GM23248 (cell line): ENCODE results near the gene TOMM22. TPM values are rescaled to one million over a fixed set of nuclear protein-coding genes. Genes with fewer than 3 reads are reported as not detected.
A peak's percentile ranks its signal among the peaks of the same experiment; 100 is the strongest.

ENCODE experiments used
- DNase-seq: peaks from one replicate; pipeline ENCODE4 v3.0.0-alpha.2; 2015
- H2AFZ ChIP-seq: fragments of 200-600 bp; sonication (generic); 2 replicates; pipeline ENCODE4 v1.6.1; 2016; ENCODE audit warnings: antibody characterized with exemption
- H3F3A ChIP-seq: fragments of 200-600 bp; sonication (generic); 2 replicates; pipeline ENCODE4 v1.6.1; 2016; ENCODE audit warnings: mild to moderate bottlenecking, antibody characterized with exemption, mixed run types; ENCODE audit not compliant: insufficient read depth
- H3K27ac ChIP-seq: fragments of 200-600 bp; sonication (generic); 2 replicates; pipeline ENCODE4 v1.5.1; 2016; ENCODE audit warnings: mild to moderate bottlenecking
- H3K27me3 ChIP-seq: fragments of 200-600 bp; sonication (generic); replicated peaks from 2 replicates; pipeline ENCODE4 v1.6.1; 2016; ENCODE audit warnings: mild to moderate bottlenecking; ENCODE audit not compliant: insufficient read depth
- H3K36me3 ChIP-seq: fragments of 200-600 bp; sonication (generic); 2 replicates; pipeline ENCODE4 v1.6.1; 2016; ENCODE audit warnings: low read depth, mild to moderate bottlenecking
- H3K4me1 ChIP-seq: fragments of 200-600 bp; sonication (generic); 2 replicates; pipeline ENCODE4 v1.6.1; 2016; ENCODE audit warnings: mild to moderate bottlenecking; ENCODE audit not compliant: insufficient read depth
- H3K4me2 ChIP-seq: fragments of 200-600 bp; sonication (generic); one replicate; pipeline ENCODE4 v1.6.1; 2016; ENCODE audit warnings: mild to moderate bottlenecking; ENCODE audit not compliant: unreplicated experiment
- H3K4me3 ChIP-seq: fragments of 200-600 bp; sonication (generic); 2 replicates; pipeline ENCODE4 v1.5.1; 2016; ENCODE audit warnings: mild to moderate bottlenecking
- H3K79me2 ChIP-seq: fragments of 200-600 bp; sonication (generic); 2 replicates; pipeline ENCODE4 v1.6.1; 2016; ENCODE audit warnings: mild to moderate bottlenecking; ENCODE audit not compliant: insufficient read depth
- H3K9ac ChIP-seq: fragments of 200-600 bp; sonication (generic); 2 replicates; pipeline ENCODE4 v1.6.1; 2016; ENCODE audit warnings: mild to moderate bottlenecking
- H3K9me2 ChIP-seq: fragments of 200-600 bp; sonication (generic); 2 replicates; pipeline ENCODE4 v1.6.1; 2016; ENCODE audit warnings: mixed run types, mild to moderate bottlenecking, moderate library complexity; ENCODE audit not compliant: insufficient read depth
- H3K9me3 ChIP-seq: fragments of 200-600 bp; sonication (generic); one replicate; pipeline ENCODE4 v1.6.1; 2017; ENCODE audit warnings: low read depth
- H4K20me1 ChIP-seq: fragments of 200-600 bp; sonication (generic); 2 replicates; pipeline ENCODE4 v1.6.0; 2016; ENCODE audit not compliant: insufficient read depth
- EZH2 ChIP-seq: fragments of 200-600 bp; sonication (generic); IDR thresholded peaks from 2 replicates; pipeline ENCODE4 v1.6.1; 2018; ENCODE audit warnings: antibody characterized with exemption, mild to moderate bottlenecking; ENCODE audit not compliant: insufficient read depth, poor library complexity, severe bottlenecking
- EZH2phosphoT487 ChIP-seq: fragments of 200-600 bp; sonication (generic); IDR thresholded peaks from 2 replicates; pipeline ENCODE4 v1.6.1; 2018; ENCODE audit warnings: antibody characterized with exemption, moderate library complexity, mild to moderate bottlenecking, low read depth; ENCODE audit not compliant: insufficient read depth
- WGBS, 2 experiments: methylation state at CpG; one replicate each; pipeline ENCODE4 v1.1.6; 2015 to 2017; ENCODE audit warnings: low lambda C conversion rate in 2 of 2, low coverage in 1 of 2; ENCODE audit errors: missing lambda C conversion rate in 2 of 2; 5-methylcytosine and 5-hydroxymethylcytosine counted together
- in situ Hi-C: fragments of 300-500 bp; cut with MboI; formaldehyde crosslinking; loops from 2 replicates; pipeline ENCODE4 v1.15.0; 2020
- polyA plus RNA-seq: library from polyadenylated mRNA; unstranded; fragments of >200 nt; fragmentation: Nextera tagmentation; extraction: Ambion mirVana; gene quantifications from 2 replicates; pipeline ENCODE4 v1.2.1, GENCODE V29; 2016
- total RNA-seq: library from RNA; depleted of rRNA; stranded (reverse); fragments of >200 nt; shearing (Covaris generic); gene quantifications from 2 replicates; pipeline ENCODE4 v1.2.3, GENCODE V29; 2014

TOMM22 gene
- total and polyA plus RNA-seq, 2 experiments from 2014 or later, result 48.9 to 92.0 TPM

DNA sequence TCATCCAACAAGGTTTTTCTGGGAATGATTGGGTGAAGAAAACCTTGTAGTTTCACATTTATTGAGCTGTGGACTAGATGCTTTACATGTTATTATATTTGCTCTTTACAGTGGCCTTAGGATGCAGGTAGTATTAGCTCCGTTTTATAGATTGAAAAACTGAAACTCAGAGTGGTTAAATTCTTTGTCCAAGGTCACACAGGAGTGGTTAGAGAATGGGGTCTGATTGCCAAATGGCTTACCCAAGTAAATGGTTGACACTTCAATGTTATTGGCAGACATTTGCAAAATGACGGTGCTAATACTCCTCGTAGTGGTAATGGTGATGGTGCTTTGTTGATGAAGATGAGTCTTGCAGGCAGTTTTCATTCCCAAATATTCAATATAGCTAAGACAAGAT lies 26.2 kb downstream of the TOMM22 start:
- H3K9me2 ChIP-seq, result no peaks in the 10 kb centered on the region
- peak overlapping the region; percentile 88; the same call in 1 of the 2 replicates for H3K27ac ChIP-seq
- H3K36me3 ChIP-seq, result no peaks in the 10 kb centered on the region
- H3K4me1 ChIP-seq, result peaks cover 20% of the 10 kb centered on the region
- H3K4me2 ChIP-seq, result peak overlapping the region; percentile 83
- no peak for DNase-seq
- 97 to 98% methylated on average over 3 of the region's 3 CpGs for WGBS, 2 experiments
- no peaks in the 10 kb centered on the region for H3K27me3 ChIP-seq
- peaks cover 71% of the 10 kb centered on the region for H3K79me2 ChIP-seq
- H4K20me1 ChIP-seq, result peaks cover 16% of the 10 kb centered on the region; the same call in 1 of the 2 replicates
- TF ChIP-seq EZH2phosphoT487, result no peak
- no peak for TF ChIP-seq EZH2
- H3K9me3 ChIP-seq, result no peaks in the 10 kb centered on the region
- no peak overlapping the region; the same call in 1 of the 2 replicates for H3K9ac ChIP-seq
- in situ Hi-C loops, result no loop called here
- no peak overlapping the region for H2AFZ ChIP-seq
- H3F3A ChIP-seq, result peaks cover 23% of the 10 kb centered on the region
- H3K4me3 ChIP-seq, result peak overlapping the region; percentile 88

DNA sequence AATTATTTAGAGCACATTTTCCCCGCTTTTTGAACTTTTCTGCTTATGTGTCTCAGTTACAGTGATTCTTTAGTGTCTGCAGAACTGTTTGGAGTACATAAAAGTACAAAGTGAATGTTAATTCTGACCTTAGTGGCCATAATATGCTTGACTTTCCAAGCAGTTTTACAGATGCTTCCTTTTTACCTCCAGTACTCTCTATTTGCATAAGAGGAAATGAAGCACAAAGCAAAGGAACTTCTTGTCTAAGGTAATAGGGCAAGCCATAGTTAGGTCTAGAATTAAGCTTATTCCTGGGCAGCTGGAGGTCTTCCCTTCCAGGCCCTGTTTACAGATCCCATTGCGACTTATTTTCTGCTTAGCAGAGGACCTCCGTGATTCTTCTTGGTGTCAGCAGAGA lies 27.5 kb downstream of the TOMM22 start:
- Histone ChIP-seq H3K9me3 (no peaks in the 10 kb centered on the region), H3K27ac (no peak overlapping the region), H3F3A (peaks cover 23% of the 10 kb centered on the region), H4K20me1 (peaks cover 16% of the 10 kb centered on the region; the same call in 1 of the 2 replicates), H3K9ac (no peak overlapping the region), H3K79me2 (peaks cover 84% of the 10 kb centered on the region), H3K4me2 (no peak overlapping the region), H3K9me2 (no peaks in the 10 kb centered on the region), H3K27me3 (no peaks in the 10 kb centered on the region), H3K4me3 (no peak overlapping the region), H3K36me3 (no peaks in the 10 kb centered on the region), H3K4me1 (peaks cover 20% of the 10 kb centered on the region), H2AFZ (no peak overlapping the region)
- in situ Hi-C loops, result no loop called here
- WGBS, 2 experiments, result 87 to 95% methylated on average over 3 of the region's 3 CpGs
- DNase-seq, result no peak
- TF ChIP-seq EZH2, result no peak
- TF ChIP-seq EZH2phosphoT487, result no peak

- peaks cover 95% of the 10 kb centered on the region for H3K79me2 ChIP-seq
- no peak for DNase-seq
- H3K4me2 ChIP-seq, result no peak overlapping the region
- TF ChIP-seq EZH2phosphoT487 (no peak), EZH2 (no peak)
- whole genome bisulfite sequencing, 2 experiments, result 93 to 100% methylated on average over 3 of the region's 3 CpGs
- H3K9me2 ChIP-seq, result no peaks in the 10 kb centered on the region
- no peak overlapping the region for H2AFZ ChIP-seq
- H3K4me1 ChIP-seq, result peaks cover 14% of the 10 kb centered on the region
- H3K27ac ChIP-seq, result no peak overlapping the region
- no peaks in the 10 kb centered on the region for H3K9me3 ChIP-seq
- H4K20me1 ChIP-seq, result peaks cover 16% of the 10 kb centered on the region; the same call in 1 of the 2 replicates
- no peak overlapping the region for H3K9ac ChIP-seq
- H3K27me3 ChIP-seq, result no peaks in the 10 kb centered on the region
- H3K4me3 ChIP-seq, result no peak overlapping the region
- in situ Hi-C loops, result no loop called here
- H3F3A ChIP-seq, result peaks cover 16% of the 10 kb centered on the region
- H3K36me3 ChIP-seq, result no peaks in the 10 kb centered on the region
Measured at GRCh38 chr22:38710351-38710750, 28.6 kb downstream of the TOMM22 start.

GRCh38 chr22:38710866-38711265 lies 29.1 kb downstream of the TOMM22 start:
- Histone ChIP-seq H3K9ac (no peak overlapping the region), H3K36me3 (no peaks in the 10 kb centered on the region), H3K27me3 (no peaks in the 10 kb centered on the region), H3K4me2 (no peak overlapping the region), H3K4me3 (no peak overlapping the region), H3K27ac (no peak overlapping the region), H4K20me1 (peaks cover 16% of the 10 kb centered on the region; the same call in 1 of the 2 replicates), H2AFZ (no peak overlapping the region), H3K79me2 (peaks cover 100% of the 10 kb centered on the region), H3K9me3 (no peaks in the 10 kb centered on the region), H3K4me1 (peaks cover 14% of the 10 kb centered on the region), H3F3A (peaks cover 16% of the 10 kb centered on the region), H3K9me2 (no peaks in the 10 kb centered on the region)
- 83 to 84% methylated on average over 3 of the region's 3 CpGs for WGBS, 2 experiments
- TF ChIP-seq EZH2phosphoT487 (no peak), EZH2 (no peak)
- no peak for DNase-seq
- in situ Hi-C loops, result no loop called here
